ENCODE results near the gene THRAP3. TPM values are rescaled to one million over a fixed set of nuclear protein-coding genes. Genes with fewer than 3 reads are reported as not detected.

The THRAP3 gene
- total and polyA plus RNA-seq, 2 donors (not counting 3 experiments of a cell fraction or from before 2014, with no cell fraction given) = 38.0 to 144 TPM

- BruUV-seq (replicated peaks) = no TSS peak
- no peaks in the 10 kb centered on the region for H3K4me1 ChIP-seq (ENCODE audit: control insufficient read depth, extremely low read depth, insufficient read depth, low read length)
- intact Hi-C loops (cut with micrococcal nuclease) (no loop called here), dilution Hi-C loops (cut with MboI; ENCODE audit: extremely low pct_ligation_motif_present, low sequenced_read_pairs) (no loop called here)
- no peak overlapping the region for H3K9ac ChIP-seq (replicated peaks; ENCODE audit: extremely low read depth, insufficient read depth, low read length)
- TF ChIP-seq MYC (IDR thresholded peaks at IDR 0.05; ENCODE audit: low read depth, low read length) = no peak
- TF ChIP-seq FOS (IDR thresholded peaks at IDR 0.05; ENCODE audit: borderline replicate concordance, insufficient read depth, low read length) = no peak
- no peak for TF ChIP-seq EZH2 (IDR thresholded peaks at IDR 0.05; ENCODE audit: borderline replicate concordance, low read depth, low read length, severe bottlenecking)
- no peak for TF ChIP-seq CTCF (IDR thresholded peaks at IDR 0.05; ENCODE audit: extremely low read depth in 1 of 2, insufficient read depth in 1 of 2, low read depth in 1 of 2, low read length in 2 of 2)
- no peak for TF ChIP-seq POLR2AphosphoS5 (IDR thresholded peaks at IDR 0.05; ENCODE audit: insufficient read depth, low read depth, low read length)
- H3K9me3 ChIP-seq (replicated peaks; ENCODE audit: control insufficient read depth, insufficient read depth, low read length) = no peaks in the 10 kb centered on the region
- H4K20me1 ChIP-seq (replicated peaks; ENCODE audit: control insufficient read depth, extremely low read depth, insufficient read depth, low read length) = peaks cover 5% of the 10 kb centered on the region
- H3K36me3 ChIP-seq (ENCODE audit: control insufficient read depth in 2 of 2, extremely low read depth in 1 of 2, insufficient read depth in 2 of 2, low read length in 2 of 2) = peaks cover 2% of the 10 kb centered on the region in 2 experiments
- ChIA-PET POLR2A (interaction anchor here (0.6 kb wide), 1 partner anchor 35 kb away, joined by 3 read pairs; the partner anchor contains the start of gene THRAP3), CTCF (interaction anchor here (0.9 to 1.7 kb wide), 3 partner anchors 10 to 27 kb away, joined by 3 to 4 read pairs (median 3); no protein-coding TSS in a partner anchor)
- no peaks in the 10 kb centered on the region for H3K9me1 ChIP-seq (replicated peaks; ENCODE audit: control insufficient read depth, extremely low read depth, insufficient read depth, low read length)
- H3K79me2 ChIP-seq (ENCODE audit: control insufficient read depth, insufficient read depth, low read length) = peaks cover 71% of the 10 kb centered on the region
- DNase-seq (ENCODE audit: low read depth, low spot score) = no peak
- H3K27me3 ChIP-seq (ENCODE audit: control insufficient read depth in 2 of 2, insufficient read depth in 2 of 2, low read length in 2 of 2) = no peaks in the 10 kb centered on the region
- H3K4me3 ChIP-seq (replicated peaks in 1 of 3; ENCODE audit: insufficient read depth in 1 of 3, low read depth in 1 of 3, low read length in 3 of 3) = no peak overlapping the region
- no peak overlapping the region for H3K4me2 ChIP-seq (ENCODE audit: insufficient read depth, low read length)
- no peak overlapping the region for H2AFZ ChIP-seq (ENCODE audit: low read depth, low read length)
- FAIRE-seq = no peak
- H3K27ac ChIP-seq (ENCODE audit: insufficient read depth, low read depth, low read length) = no peak overlapping the region
Observed at GRCh38 chr1:36258960-36259344, 34.7 kb downstream of the THRAP3 start.

- H3K4me2 ChIP-seq (ENCODE audit: insufficient read depth, low read length) = no peak overlapping the region
- DNase-seq (ENCODE audit: low read depth, low spot score) = no peak
- intact Hi-C loops (cut with micrococcal nuclease) = no loop called here
- ChIA-PET POLR2A (no interaction called here), CTCF (interaction anchor here (1.0 to 2.2 kb wide), 5 partner anchors 10 to 31 kb away, joined by 3 to 9 read pairs (median 4); no protein-coding TSS in a partner anchor)
- H3K9ac ChIP-seq (replicated peaks; ENCODE audit: extremely low read depth, insufficient read depth, low read length) = no peak overlapping the region
- H3K4me3 ChIP-seq (replicated peaks in 1 of 3; ENCODE audit: insufficient read depth in 1 of 3, low read depth in 1 of 3, low read length in 3 of 3) = no peak overlapping the region
- H3K36me3 ChIP-seq (ENCODE audit: control insufficient read depth in 2 of 2, extremely low read depth in 1 of 2, insufficient read depth in 2 of 2, low read length in 2 of 2) = peaks cover 3 to 9% of the 10 kb centered on the region in 2 experiments
- no peak overlapping the region for H3K27ac ChIP-seq (ENCODE audit: insufficient read depth, low read depth, low read length)
- dilution Hi-C loops (cut with MboI; ENCODE audit: extremely low pct_ligation_motif_present, low sequenced_read_pairs) = no loop called here
- H3K9me1 ChIP-seq (replicated peaks; ENCODE audit: control insufficient read depth, extremely low read depth, insufficient read depth, low read length) = no peaks in the 10 kb centered on the region
- no peaks in the 10 kb centered on the region for H3K27me3 ChIP-seq (ENCODE audit: control insufficient read depth in 2 of 2, insufficient read depth in 2 of 2, low read length in 2 of 2)
- no peak for FAIRE-seq
- H3K79me2 ChIP-seq (ENCODE audit: control insufficient read depth, insufficient read depth, low read length) = peaks cover 71% of the 10 kb centered on the region
- H4K20me1 ChIP-seq (replicated peaks; ENCODE audit: control insufficient read depth, extremely low read depth, insufficient read depth, low read length) = peaks cover 5% of the 10 kb centered on the region
- no TSS peak for BruUV-seq (replicated peaks)
- H3K9me3 ChIP-seq (replicated peaks; ENCODE audit: control insufficient read depth, insufficient read depth, low read length) = no peaks in the 10 kb centered on the region
- H3K4me1 ChIP-seq (ENCODE audit: control insufficient read depth, extremely low read depth, insufficient read depth, low read length) = peaks cover 2% of the 10 kb centered on the region
- no peak overlapping the region for H2AFZ ChIP-seq (ENCODE audit: low read depth, low read length)
- TF ChIP-seq EZH2 (IDR thresholded peaks at IDR 0.05; ENCODE audit: borderline replicate concordance, low read depth, low read length, severe bottlenecking) = no peak
- TF ChIP-seq POLR2A (IDR thresholded peaks at IDR 0.05; ENCODE audit: low read depth, low read length) = no peak
- TF ChIP-seq POLR2AphosphoS5 (IDR thresholded peaks at IDR 0.05; ENCODE audit: insufficient read depth, low read depth, low read length) = no peak
- no peak for TF ChIP-seq JUN (IDR thresholded peaks at IDR 0.05; ENCODE audit: borderline replicate concordance, insufficient read depth, insufficient read length, low read depth)
Observed at GRCh38 chr1:36268981-36269380, 44.7 kb downstream of the THRAP3 start.
